Progenitor cell of endocrine pancreas (in vitro differentiated cells): ENCODE measurements around the gene DMGDH. TPM values are rescaled to one million over a fixed set of nuclear protein-coding genes. Genes with fewer than 3 reads are reported as not detected.
A peak's percentile ranks its signal among the peaks of the same experiment; 100 is the strongest.

Experiments used
- DNase-seq: peaks from one replicate; pipeline ENCODE4 v3.0.0; 2021; ENCODE audit warnings: low spot score; ENCODE audit not compliant: unreplicated experiment
- H3K27ac Mint-ChIP-seq: 2 replicates; pipeline ENCODE4 v1.8.0; 2021; ENCODE audit warnings: mild to moderate bottlenecking, moderate library complexity, mixed read lengths
- H3K27me3 Mint-ChIP-seq: 2 replicates; pipeline ENCODE4 v1.8.0; 2021; ENCODE audit warnings: mixed read lengths
- H3K36me3 Mint-ChIP-seq: 2 replicates; pipeline ENCODE4 v1.8.0; 2022; ENCODE audit warnings: mixed read lengths; ENCODE audit not compliant: insufficient read depth
- H3K4me1 Mint-ChIP-seq: 2 replicates; pipeline ENCODE4 v1.8.0; 2021; ENCODE audit warnings: low read depth, mixed read lengths
- H3K4me3 Mint-ChIP-seq: 2 replicates; pipeline ENCODE4 v1.8.0; 2021; ENCODE audit warnings: low read depth, mild to moderate bottlenecking, moderate library complexity, mixed read lengths
- H3K9me3 Mint-ChIP-seq: 2 replicates; pipeline ENCODE4 v1.8.0; 2021; ENCODE audit warnings: low read depth, mixed read lengths
- CTCF ChIP-seq: fragments of 200-600 bp; sonication (generic); IDR thresholded peaks from one replicate; pipeline ENCODE4 v1.5.0; 2021; ENCODE audit warnings: antibody characterized with exemption, mild to moderate bottlenecking; ENCODE audit not compliant: unreplicated experiment
- total RNA-seq: library from RNA; stranded (reverse); gene quantifications from 2 replicates; pipeline ENCODE4 v1.2.1, GENCODE V29; 2021

The DMGDH gene
- total RNA-seq, 1 donor from 2014 or later: 0.84 TPM

- Mint-ChIP-seq H3K4me3 (no peak overlapping the region), H3K9me3 (no peaks in the 10 kb centered on the region), H3K36me3 (no peaks in the 10 kb centered on the region), H3K27ac (no peak overlapping the region), H3K4me1 (peaks cover 2% of the 10 kb centered on the region), H3K27me3 (no peaks in the 10 kb centered on the region)
- DNase-seq: no peak
- no peak for TF ChIP-seq CTCF
Observed at GRCh38 chr5:79030663-79031484, 38.6 kb downstream of the DMGDH start.

- peak; percentile 100 for TF ChIP-seq CTCF
- peaks cover 25% of the 10 kb centered on the region for H3K4me1 Mint-ChIP-seq
- peak overlapping the region; percentile 84 for H3K27ac Mint-ChIP-seq
- H3K36me3 Mint-ChIP-seq: no peaks in the 10 kb centered on the region
- H3K9me3 Mint-ChIP-seq: no peaks in the 10 kb centered on the region
- no peaks in the 10 kb centered on the region for H3K27me3 Mint-ChIP-seq
- peak overlapping the region; percentile 65 for H3K4me3 Mint-ChIP-seq
- peak; percentile 56 for DNase-seq
Observed at GRCh38 chr5:79025054-79025472, 44.4 kb downstream of the DMGDH start.

- peaks cover 25% of the 10 kb centered on the region for H3K4me1 Mint-ChIP-seq
- no peak for DNase-seq
- no peak overlapping the region for H3K4me3 Mint-ChIP-seq
- peaks cover under 1% of the 10 kb centered on the region for H3K27me3 Mint-ChIP-seq
- no peak for TF ChIP-seq CTCF
- no peaks in the 10 kb centered on the region for H3K9me3 Mint-ChIP-seq
- no peak overlapping the region for H3K27ac Mint-ChIP-seq
- H3K36me3 Mint-ChIP-seq: no peaks in the 10 kb centered on the region
Observed at GRCh38 chr5:79023947-79024346, 45.5 kb downstream of the DMGDH start.

- no peak for DNase-seq
- Mint-ChIP-seq H3K36me3 (no peaks in the 10 kb centered on the region), H3K9me3 (no peaks in the 10 kb centered on the region), H3K27ac (no peak overlapping the region), H3K4me1 (peaks cover 25% of the 10 kb centered on the region), H3K27me3 (peaks cover 3% of the 10 kb centered on the region), H3K4me3 (no peak overlapping the region)
- no peak for TF ChIP-seq CTCF
Observed at GRCh38 chr5:79023348-79023747, 46.1 kb downstream of the DMGDH start.

GRCh38 chr5:79022771-79023170 is 46.7 kb downstream of the DMGDH start:
- no peaks in the 10 kb centered on the region for H3K9me3 Mint-ChIP-seq
- H3K27ac Mint-ChIP-seq: no peak overlapping the region
- peaks cover 25% of the 10 kb centered on the region for H3K4me1 Mint-ChIP-seq
- TF ChIP-seq CTCF: no peak
- DNase-seq: no peak
- no peak overlapping the region for H3K4me3 Mint-ChIP-seq
- no peaks in the 10 kb centered on the region for H3K36me3 Mint-ChIP-seq
- peaks cover 3% of the 10 kb centered on the region for H3K27me3 Mint-ChIP-seq
